Activated naive CD8-positive, alpha-beta T cell treated with anti-CD3 and anti-CD28 coated beads, Interleukin-2, amount 50 U/mL, for 16 hours (primary cell): ENCODE data around the gene WNK2.

Source experiments
- DNase-seq: peaks from one replicate; pipeline ENCODE4 v3.0.0-alpha.2; 2020; ENCODE audit warnings: low read depth, low spot score

The WNK2 gene

GRCh38 chr9:93265301-93265971 is 81.5 kb downstream of the WNK2 start:
- DNase-seq, result no peak

DNA sequence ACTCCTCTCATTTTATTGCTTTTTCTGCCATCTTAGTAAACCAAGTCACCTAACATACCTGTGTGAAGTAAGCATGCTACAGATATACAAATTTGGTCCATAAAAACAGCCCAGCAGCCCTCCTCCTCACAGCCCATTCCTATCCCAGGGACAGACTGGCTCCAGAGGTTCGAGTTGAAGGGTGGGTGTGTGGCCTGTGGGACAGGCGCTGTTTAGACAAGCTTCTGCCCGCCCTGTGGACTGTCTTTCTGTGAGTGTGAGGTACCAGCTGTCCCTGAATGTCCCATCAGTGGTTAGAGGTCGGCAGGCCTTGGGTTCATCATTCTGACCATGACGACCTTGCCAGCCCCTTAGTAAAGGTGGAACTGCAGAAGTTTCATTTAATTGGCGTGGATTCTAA is 82.0 kb downstream of the WNK2 start:
- no peak for DNase-seq

DNA sequence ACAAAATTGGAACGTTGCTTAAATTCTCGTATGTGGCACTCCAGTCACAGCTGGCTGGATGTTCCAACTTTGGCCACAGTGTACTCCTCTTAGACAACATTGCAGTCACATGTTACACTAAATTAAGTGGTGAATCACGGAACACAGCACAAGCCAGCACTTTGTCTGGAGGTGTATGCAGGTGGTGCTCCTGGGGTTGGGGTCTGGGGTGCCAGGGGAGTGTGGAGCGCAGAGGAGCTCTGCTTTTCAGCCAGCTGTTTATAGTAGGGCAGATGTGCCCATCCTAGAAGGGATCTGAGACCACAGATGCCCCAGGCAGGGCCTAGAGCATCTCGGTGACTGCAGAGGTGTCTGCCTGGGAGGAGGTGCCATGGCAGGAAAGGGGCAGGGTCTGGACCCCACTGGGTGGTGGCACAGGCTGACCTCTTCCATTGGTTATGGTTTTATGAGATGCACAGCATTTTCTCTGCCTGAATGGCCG is 82.6 kb downstream of the WNK2 start:
- no peak for DNase-seq

DNA sequence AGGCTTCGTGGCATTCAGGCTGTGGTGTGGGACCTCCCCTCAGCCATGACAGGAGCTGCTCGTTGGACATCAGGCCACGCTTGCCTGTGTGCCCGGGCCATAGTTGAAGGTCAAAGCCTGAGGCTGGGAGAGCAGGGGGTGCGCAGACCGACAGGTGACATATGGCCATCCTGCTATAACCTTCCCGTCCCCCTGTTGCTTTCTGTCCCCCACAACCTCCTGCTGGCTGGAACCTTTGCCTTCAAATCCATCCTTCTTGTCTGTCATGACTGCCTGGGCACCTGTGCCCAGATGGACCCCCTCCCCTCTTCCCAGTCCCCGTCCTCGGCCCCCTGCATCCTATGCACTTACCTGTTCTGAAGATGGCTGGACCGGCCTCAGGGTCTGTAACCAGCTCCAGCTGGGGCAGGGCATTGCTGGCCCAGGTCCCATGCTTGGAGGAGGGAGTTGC is 83.2 kb downstream of the WNK2 start:
- no peak for DNase-seq

DNA sequence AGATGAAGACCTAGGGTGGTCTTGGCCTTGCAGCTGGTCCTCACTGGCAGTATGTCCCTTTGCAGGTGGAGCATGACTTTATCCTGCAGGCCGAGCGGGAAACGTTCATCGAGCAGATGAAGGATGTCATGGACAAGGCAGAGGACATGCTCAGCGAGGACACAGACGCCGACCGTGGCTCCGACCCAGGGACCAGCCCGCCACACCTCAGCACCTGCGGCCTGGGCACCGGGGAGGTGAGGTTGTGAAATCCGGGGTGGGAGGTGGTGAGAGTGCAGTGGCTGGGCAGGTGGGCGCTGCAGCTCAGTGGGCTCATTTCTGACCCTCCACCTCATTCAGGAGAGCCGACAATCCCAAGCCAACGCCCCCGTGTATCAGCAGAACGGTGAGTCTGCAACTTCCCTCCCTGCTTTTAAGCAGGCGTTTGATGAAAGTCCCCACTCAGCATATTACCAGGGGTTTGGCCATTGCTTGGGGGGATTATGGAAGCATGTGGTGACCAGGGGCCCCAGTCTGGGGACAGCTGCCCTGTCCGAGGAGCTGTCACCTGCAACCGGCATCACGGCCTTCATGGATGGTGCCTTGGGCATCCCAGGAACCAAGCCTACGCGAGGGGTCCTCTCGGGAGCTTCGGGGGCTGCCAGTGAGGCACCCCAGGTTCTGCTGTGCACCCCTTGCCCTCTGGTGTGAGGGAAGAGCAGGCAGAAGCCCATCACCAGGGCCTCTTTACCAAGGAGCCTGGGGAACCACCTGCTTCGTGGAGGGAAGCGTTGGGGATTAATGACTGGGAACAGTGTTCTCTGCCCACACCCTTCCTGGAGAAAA is 84.0 kb downstream of the WNK2 start:
- DNase-seq, result no peak

DNA sequence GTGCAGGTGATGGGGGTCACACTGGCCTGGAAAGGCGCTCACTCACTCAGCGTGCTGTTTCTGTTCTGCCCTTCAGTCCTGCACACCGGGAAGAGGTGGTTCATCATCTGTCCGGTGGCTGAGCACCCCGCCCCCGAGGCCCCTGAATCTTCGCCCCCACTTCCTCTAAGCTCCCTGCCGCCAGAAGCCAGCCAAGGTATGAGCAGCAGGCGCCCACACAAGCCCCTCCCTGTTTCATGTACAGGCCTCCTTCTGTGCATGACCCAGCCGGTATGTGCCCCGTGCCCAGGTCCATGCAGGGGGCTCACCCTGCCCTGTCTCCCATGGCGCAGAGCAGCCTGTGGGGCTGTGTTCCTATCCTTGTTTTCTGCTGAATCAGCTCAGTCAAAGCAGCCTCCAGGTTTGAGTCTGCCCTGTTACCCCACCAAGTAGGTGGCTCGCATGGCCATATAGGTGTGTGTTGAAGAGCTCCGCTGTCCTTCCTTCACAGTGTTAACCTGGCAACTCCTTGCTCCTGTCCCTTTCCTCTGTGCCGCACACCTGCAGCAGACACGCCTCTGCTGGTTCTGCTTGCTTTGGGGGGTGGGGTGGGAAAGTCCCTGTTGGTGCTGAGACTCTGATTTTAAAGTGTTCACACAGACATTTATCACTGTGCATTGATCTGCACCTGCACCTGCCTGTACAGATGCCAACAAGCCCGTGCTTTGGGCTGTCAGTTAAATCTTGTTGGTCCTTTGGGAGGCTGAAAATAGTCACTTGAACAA is 84.8 kb downstream of the WNK2 start:
- no peak for DNase-seq

DNA sequence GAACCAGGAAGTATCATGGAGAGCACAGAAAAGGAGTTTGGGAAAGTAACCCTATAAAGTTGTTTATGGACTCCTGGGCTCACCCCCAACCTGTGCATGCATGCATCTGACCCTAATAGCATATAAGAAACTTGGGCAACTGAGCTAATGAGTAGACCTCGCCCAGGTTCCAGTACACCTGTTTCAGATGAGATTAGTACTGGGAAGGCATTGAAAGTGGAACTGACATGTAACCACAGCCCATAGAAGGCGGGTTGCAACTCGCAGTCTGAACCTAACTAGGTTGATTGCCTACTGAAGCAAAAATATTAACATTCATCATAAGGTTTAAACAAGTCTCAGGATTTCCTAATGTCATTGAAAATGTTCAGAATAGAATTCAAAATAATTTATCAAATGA is 87.0 kb downstream of the WNK2 start:
- DNase-seq, result no peak

- no peak for DNase-seq
Measured at GRCh38 chr9:93276973-93277372, 93.0 kb downstream of the WNK2 start.

- DNase-seq, result no peak
Measured at GRCh38 chr9:93278144-93278543, 94.2 kb downstream of the WNK2 start.

DNA sequence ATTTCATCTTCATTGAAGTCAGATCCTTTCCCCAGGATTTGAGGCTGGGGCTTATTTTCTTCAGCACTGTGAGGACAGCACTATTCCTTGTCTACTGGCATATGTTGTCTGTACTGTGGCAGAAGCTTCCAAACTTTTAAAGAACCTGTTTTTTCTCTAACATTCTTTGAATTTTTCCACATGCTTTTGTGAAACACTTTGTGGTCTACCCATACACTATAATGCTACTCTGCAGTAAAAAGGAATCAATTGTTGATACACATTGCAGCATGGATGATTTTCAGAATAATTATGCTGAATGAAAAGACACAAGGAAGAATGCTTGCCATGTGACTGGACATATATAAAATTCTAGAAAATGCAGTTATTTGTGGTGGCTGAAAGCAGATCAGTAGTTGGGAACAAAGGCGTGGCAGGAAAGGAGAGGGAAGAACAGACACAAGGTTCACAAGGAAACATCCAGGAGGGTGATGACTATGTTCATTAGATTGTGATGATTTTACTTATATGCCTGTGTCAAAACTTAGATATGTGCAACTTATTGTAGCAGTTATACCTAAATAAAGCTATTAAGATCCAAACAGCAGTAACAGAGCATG is 96.8 kb downstream of the WNK2 start:
- DNase-seq, result no peak

GRCh38 chr9:93286252-93287188 is 102.6 kb downstream of the WNK2 start:
- DNase-seq, result no peak

- DNase-seq, result no peak
Measured at GRCh38 chr9:93287189-93287552, 103.2 kb downstream of the WNK2 start.

- DNase-seq, result no peak
Measured at GRCh38 chr9:93287593-93287992, 103.7 kb downstream of the WNK2 start.

- DNase-seq, result no peak
Measured at GRCh38 chr9:93288341-93288740, 104.4 kb downstream of the WNK2 start.

DNA sequence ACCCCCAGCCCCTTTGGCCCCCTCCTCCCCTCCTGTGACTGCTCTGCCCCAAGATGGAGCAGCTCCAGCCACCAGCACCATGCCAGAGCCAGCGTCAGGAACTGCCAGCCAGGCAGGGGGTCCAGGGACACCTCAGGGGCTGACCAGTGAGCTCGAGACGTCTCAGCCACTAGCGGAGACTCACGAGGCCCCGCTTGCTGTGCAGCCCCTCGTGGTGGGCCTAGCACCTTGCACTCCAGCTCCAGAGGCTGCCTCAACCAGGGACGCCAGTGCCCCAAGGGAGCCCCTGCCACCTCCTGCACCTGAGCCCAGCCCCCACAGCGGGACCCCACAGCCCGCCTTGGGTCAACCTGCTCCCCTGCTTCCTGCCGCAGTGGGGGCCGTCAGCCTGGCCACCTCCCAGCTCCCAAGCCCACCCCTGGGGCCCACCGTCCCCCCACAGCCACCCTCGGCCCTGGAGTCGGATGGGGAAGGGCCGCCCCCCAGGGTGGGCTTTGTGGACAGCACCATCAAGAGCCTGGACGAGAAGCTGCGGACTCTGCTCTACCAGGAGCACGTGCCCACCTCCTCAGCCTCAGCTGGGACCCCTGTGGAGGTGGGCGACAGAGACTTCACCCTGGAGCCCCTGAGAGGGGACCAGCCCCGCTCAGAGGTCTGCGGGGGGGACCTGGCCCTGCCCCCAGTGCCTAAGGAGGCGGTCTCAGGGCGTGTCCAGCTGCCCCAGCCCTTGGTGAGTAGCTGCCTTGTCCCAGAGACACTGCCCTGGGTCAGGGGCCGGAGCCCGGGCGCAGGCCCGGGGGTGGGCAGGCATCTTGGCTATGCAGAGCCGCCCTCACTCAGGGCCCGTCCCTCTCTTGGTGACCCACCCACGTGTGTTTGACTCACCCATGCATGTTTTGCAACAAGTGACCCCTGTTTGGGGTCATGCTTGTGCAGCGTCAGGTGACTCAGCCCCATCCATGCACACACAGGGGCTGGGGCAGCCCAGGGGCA is 105.2 kb downstream of the WNK2 start:
- DNase-seq, result no peak

DNA sequence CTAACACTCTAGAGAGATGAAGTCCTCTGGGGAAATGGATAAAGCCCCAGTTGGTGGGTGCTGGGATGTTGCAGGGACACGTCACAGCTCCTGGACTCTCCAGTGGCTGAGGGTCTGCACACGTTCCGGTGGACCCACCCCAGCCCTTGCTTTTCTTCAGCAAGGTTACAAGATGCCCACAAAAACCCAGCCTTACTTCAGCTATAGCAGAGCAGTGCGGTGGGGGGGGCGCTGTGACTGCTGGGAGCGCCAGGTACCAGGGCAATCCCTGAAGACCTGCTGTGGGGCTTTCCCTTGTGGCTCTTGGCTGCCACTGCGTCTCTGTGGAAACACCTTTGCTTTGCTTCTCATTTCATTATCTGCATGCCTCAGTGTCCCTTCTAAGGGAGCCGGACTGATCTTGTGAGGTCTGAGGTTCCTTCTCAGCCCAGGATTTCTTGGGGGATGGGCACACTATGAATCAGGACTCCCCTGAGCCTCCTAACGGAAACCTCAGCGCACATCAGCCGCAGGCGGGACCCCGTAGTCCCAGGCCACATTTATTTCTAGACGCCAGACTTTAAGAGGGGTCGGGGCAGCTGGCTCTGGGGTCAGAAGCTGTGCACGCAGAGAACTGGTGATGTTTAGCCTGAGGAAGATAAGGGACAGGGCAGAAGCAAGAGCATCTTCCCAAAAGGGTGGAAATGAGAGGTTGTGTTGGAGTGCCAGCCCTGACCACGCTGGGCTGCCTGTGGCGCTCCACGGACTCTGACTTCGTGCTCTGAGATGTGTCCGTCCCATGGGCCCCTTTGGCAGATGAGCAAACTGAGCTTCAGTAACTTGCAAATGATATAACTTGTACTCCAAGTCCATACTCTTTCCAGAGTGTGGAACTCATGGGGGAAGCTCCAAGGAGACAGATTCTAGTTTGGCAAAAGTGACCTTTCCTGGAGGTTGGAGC is 106.8 kb downstream of the WNK2 start:
- no peak for DNase-seq

GRCh38 chr9:93291536-93292287 is 107.8 kb downstream of the WNK2 start:
- no peak for DNase-seq

- DNase-seq, result no peak
Measured at GRCh38 chr9:93292288-93292615, 108.3 kb downstream of the WNK2 start.
